GM19238 (cell line): ENCODE data around the gene FRMD5.

Source experiments
- DNase-seq: peaks from one replicate; pipeline ENCODE4 v3.0.0; 2011; ENCODE audit warnings: low spot score; ENCODE audit not compliant: insufficient read length

The FRMD5 gene

DNA sequence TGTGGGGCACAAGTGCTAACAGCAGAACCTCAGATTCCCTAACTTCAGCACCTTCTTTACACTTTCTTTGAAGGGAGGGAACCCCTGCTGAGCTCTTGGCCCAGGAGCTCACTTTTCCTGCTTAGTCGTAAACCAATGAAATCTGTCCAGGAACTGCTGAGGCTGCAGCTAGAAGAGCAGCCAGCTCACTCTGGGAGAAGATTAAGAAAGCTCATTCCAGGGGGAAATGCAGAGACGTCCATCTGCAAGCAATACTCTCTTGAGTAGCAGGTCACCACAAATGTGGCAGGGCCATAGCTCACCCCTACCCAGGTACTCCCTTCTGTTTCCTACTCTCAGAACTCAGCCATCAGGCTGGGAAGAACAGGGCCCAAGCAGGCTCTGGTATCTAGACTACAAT, 265.0 kb downstream of the FRMD5 start:
- no peak for DNase-seq

DNA sequence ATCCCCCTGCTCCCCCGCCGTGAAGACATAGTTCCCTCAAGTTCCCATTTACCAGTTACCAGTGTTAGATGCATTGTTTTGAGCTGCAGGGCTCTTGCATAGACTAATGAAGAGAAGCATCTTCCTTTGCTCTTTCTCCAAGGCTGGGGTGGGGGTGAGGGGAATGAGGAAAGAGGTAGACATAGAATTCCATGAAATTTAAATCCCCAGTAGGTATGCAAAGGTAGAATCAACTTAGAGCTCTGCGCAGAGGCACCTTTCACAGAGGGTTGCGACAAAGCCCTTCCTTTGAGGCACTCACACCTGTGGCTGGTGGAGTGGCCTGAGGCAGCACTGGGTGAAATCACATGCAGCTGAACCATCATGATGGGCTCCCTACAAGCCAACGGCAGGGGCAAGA, 266.9 kb downstream of the FRMD5 start:
- no peak for DNase-seq

- DNase-seq = no peak
Measured at GRCh38 chr15:43927203-43927602, 267.9 kb downstream of the FRMD5 start.

- DNase-seq = no peak
Measured at GRCh38 chr15:43923553-43923952, 271.5 kb downstream of the FRMD5 start.

GRCh38 chr15:43922021-43922420, 273.1 kb downstream of the FRMD5 start:
- DNase-seq = no peak

DNA sequence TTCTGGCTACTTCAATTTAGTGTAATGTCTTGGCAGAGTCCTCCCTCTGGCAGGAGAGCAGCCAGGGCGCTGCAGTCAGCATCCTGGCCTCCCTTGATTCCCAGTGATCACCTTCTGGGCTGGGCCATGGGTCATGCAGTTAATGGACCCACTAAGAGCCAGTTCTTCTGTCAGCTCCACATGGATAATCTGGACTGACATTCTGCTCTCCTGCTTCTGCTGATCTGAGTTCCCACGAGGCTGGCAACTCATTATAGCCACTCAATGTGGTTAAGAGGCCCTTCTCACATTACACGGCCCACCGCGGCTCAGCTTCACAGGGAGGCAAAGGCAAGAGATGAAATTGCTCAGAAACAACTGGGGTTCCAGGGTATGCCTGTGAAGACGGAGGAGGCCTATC, 274.3 kb downstream of the FRMD5 start:
- DNase-seq = no peak

- no peak for DNase-seq
Measured at GRCh38 chr15:43920254-43920600, 274.8 kb downstream of the FRMD5 start.

DNA sequence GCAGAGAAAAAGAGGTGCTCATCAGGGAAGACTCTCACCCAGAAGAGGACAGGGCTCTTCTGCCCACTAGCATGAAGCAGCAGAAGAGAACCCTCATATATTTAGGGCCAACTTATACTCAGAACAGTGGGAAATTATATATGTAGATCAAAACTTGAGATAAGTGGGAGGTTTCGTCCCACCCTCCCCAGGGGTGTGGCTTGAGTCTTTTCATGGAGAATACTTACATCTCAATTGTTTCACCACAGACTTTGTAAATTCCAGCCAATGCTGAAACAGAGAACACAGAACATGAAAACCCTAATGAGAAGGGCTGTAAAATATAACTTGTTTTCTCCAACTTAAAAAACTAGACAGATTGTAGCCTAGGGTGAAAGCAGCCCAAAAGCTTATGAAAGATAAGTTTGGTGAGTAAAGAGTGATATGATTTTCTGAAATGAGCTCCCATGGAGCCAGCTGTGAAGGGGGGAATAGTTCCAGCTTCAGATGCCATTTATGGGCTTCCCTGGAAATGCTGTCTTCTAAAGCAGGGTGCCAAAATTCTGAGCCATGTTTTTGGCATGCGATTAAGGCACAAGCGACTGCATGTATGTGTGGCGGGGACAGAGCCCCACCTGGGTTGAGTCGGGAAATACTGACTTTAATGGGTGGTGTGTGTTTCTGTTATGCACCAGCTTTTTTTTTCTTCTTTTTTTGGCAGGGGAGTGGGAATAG, 275.4 kb downstream of the FRMD5 start:
- DNase-seq = no peak

- no peak for DNase-seq
Measured at GRCh38 chr15:43918717-43919116, 276.4 kb downstream of the FRMD5 start.

- DNase-seq = no peak
Measured at GRCh38 chr15:43916326-43916660, 278.8 kb downstream of the FRMD5 start.

GRCh38 chr15:43915631-43916325, 279.3 kb downstream of the FRMD5 start:
- no peak for DNase-seq

GRCh38 chr15:43913941-43914340, 281.1 kb downstream of the FRMD5 start:
- DNase-seq = no peak

DNA sequence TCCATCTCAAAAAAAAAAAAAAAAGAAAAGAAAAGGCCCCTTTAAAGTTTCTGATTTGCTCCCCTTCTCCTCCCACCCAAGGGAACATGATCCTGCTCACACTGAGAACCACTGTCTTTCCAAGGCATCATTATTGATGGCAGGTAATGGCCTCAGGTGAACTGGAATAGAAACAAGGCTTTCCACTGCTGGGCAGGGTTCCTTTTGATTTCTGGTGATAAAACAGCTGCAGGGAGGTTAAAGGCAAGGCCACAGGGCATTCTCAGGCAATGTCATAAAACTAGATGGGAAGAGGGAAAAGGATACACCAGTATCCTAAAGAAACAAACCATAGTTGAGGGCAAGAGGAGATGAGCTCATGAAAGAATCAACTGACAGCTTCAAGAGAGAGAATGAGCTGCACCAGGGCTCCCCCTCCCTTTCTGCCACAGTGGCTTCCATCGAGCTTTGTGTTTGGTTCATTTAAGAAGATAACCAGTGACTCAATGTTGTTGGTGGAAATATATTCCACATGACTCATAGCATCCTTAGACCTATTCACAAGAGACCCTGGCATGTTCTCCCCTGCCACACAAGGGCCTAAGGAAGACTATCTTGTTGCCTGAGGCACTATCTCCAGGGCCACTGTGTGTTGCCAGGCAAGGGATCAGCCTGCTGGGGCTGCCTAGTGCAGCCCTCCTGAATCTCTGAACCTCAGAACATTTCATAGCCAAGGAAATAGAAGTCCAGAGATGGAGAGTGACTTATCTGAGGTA, 281.9 kb downstream of the FRMD5 start:
- DNase-seq = no peak

DNA sequence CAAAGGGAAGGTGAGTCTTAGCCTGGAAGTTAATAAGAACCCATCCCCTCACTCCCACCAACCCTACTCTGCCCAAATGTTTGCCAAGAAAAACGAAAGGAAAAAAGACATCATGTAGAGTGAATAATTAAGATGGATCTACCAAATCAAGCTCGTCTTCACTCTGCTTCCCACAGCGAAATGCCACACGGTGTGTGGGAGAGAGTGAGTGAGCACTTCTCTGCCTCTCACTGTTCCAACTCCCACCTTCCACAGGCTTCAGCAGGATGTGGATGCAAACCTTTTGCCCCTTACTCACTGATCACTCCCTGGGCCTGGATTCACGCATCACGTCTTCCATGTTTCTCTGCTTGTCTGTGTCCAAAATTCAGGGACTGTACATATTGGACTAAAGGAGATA, 282.9 kb downstream of the FRMD5 start:
- DNase-seq = no peak

GRCh38 chr15:43911235-43911781, 283.8 kb downstream of the FRMD5 start:
- no peak for DNase-seq

- DNase-seq = no peak
Measured at GRCh38 chr15:43908516-43909050, 286.5 kb downstream of the FRMD5 start.

- no peak for DNase-seq
Measured at GRCh38 chr15:43905755-43906154, 289.3 kb downstream of the FRMD5 start.

GRCh38 chr15:43903864-43904290, 291.2 kb downstream of the FRMD5 start:
- peak; percentile 64 for DNase-seq

- DNase-seq = no peak
Measured at GRCh38 chr15:43901495-43901894, 293.6 kb downstream of the FRMD5 start.

DNA sequence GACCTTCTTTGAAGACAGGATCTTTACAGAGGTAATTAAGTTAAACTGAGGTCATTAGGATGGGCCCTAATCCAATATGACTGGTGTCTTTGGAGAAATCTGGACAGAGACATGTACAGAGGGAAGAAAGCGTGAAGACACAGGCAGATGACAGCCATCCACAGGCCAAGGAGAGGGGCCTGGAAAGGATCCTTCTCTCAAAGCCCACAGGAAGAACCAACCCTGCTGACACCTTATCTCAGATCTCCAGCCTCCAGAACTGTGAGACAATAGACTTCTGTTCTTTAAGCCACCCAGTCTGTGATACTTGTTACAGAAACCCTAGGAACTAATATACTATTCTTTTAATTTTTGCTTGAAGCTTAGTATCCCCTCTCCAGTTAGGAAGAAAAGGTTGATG, 294.1 kb downstream of the FRMD5 start:
- DNase-seq = no peak

- DNase-seq = no peak
Measured at GRCh38 chr15:43899928-43900327, 295.1 kb downstream of the FRMD5 start.

DNA sequence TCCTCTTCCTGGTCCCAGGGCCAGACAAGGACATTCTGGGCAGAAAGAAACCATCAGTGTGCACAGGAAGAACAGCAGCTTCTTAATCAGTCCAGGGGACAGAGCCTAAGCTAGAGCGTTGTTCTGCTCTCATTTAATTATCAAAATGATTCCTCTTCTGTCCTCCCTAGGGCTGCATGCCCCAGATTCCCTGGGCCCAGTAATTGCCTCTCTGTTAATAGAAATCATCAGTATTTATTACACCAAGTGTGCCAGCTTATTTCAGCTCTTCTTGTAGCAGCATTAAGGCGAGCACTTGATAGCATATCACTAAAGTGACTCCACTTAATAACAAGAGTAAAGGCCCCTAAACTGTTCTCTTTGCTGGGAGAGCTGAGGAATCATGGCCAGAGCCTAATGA, 296.2 kb downstream of the FRMD5 start:
- DNase-seq = no peak
